Measurements from ENCODE around the gene UNC13A.
"Not testable (repeated sequence)": the region's sequence is repeated elsewhere in the genome, so short reads cannot be mapped to it uniquely, and the experiment has no call there.

Gene UNC13A

GRCh38 chr19:17604372-17605025 is 83.7 kb downstream of the UNC13A start:
- DNase-seq (ENCODE audit: low read depth, low spot score): no peak

- no peak for DNase-seq (ENCODE audit: low read depth, low spot score)
Measured at GRCh38 chr19:17602872-17603510, 85.2 kb downstream of the UNC13A start.

GRCh38 chr19:17602217-17602616 is 85.9 kb downstream of the UNC13A start:
- no peak for DNase-seq (ENCODE audit: low read depth, low spot score)

GRCh38 chr19:17601683-17602082 is 86.5 kb downstream of the UNC13A start:
- DNase-seq (ENCODE audit: low read depth, low spot score): no peak

- no peak for DNase-seq (ENCODE audit: low read depth, low spot score)
Measured at GRCh38 chr19:17599780-17600179, 88.4 kb downstream of the UNC13A start.

GRCh38 chr19:17598953-17599352 is 89.2 kb downstream of the UNC13A start:
- no peak for DNase-seq (ENCODE audit: low read depth, low spot score)

GRCh38 chr19:17598063-17598462 is 90.1 kb downstream of the UNC13A start:
- not testable (repeated sequence) for DNase-seq (ENCODE audit: low read depth, low spot score)

- not testable (repeated sequence) for DNase-seq (ENCODE audit: low read depth, low spot score)
Measured at GRCh38 chr19:17594296-17594695, 93.9 kb downstream of the UNC13A start.

- no peak for DNase-seq (ENCODE audit: low read depth, low spot score)
Measured at GRCh38 chr19:17590866-17591265, 97.3 kb downstream of the UNC13A start.

GRCh38 chr19:17585395-17585794 is 102.8 kb downstream of the UNC13A start:
- not testable (repeated sequence) for DNase-seq (ENCODE audit: low read depth, low spot score)

GRCh38 chr19:17584132-17584531 is 104.0 kb downstream of the UNC13A start:
- DNase-seq (ENCODE audit: low read depth, low spot score): no peak

- DNase-seq (ENCODE audit: low read depth, low spot score): no peak
Measured at GRCh38 chr19:17582613-17583012, 105.5 kb downstream of the UNC13A start.

- DNase-seq (ENCODE audit: low read depth, low spot score): no peak
Measured at GRCh38 chr19:17581211-17581874, 106.8 kb downstream of the UNC13A start.

GRCh38 chr19:17580470-17581144 is 107.5 kb downstream of the UNC13A start:
- no peak for DNase-seq (ENCODE audit: low read depth, low spot score)

GRCh38 chr19:17579661-17580244 is 108.4 kb downstream of the UNC13A start:
- no peak for DNase-seq (ENCODE audit: low read depth, low spot score)

GRCh38 chr19:17577457-17578097 is 110.6 kb downstream of the UNC13A start:
- DNase-seq (ENCODE audit: low read depth, low spot score): no peak

- DNase-seq (ENCODE audit: low read depth, low spot score): no peak
Measured at GRCh38 chr19:17576758-17577456, 111.2 kb downstream of the UNC13A start.

- DNase-seq (ENCODE audit: low read depth, low spot score): no peak
Measured at GRCh38 chr19:17575871-17576757, 112.0 kb downstream of the UNC13A start.

GRCh38 chr19:17572638-17573037 is 115.5 kb downstream of the UNC13A start:
- DNase-seq (ENCODE audit: low read depth, low spot score): no peak

GRCh38 chr19:17570791-17571190 is 117.4 kb downstream of the UNC13A start:
- no peak for DNase-seq (ENCODE audit: low read depth, low spot score)
